ENCODE results near the gene HDGF. TPM values are rescaled to one million over a fixed set of nuclear protein-coding genes. Genes with fewer than 3 reads are reported as not detected.
A peak's percentile ranks its signal among the peaks of the same experiment; 100 is the strongest.

The HDGF gene
- total and polyA plus RNA-seq, 2 experiments from 2014 or later = 106 to 251 TPM

DNA sequence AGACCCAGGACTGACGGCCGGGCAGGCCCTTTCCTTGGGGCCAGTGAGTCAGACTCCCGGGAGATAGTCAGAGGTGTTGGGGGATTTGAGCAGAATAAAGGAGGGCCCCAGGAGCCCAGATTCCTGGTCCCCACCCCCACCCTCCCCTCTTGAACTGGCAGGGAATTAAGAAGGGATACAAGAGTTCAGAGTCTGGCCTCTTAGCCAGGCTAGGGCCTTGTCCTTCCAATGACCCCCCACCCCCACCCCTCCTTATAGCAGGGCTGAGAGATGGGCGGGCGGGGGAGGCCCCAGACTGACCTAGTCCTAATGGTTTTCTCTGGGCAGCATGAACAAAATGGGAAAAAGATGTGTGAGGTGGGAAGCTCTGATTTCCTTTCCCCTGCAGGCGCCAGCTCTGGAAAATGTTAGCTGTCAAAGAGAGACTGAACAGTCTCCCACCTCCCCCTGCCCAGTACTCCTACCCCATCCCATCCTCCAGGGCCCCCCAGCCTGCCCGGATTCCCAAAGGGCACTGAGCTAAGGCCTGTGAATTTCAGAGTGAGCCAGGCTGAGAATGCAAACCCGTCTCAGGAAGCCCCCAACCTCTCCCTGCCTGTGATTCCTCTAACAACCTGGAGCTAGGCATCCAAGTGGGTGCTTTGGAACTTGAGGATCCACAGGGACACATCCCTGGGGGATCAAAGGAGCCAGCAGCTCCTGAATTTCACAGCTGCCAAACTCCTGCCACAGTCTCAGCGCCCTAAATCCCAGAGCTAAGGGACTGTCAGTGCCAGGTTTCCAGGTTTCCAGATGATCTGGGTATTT, 40.3 kb downstream of the HDGF start:
- Mint-ChIP-seq H3K27ac (no peak overlapping the region), H3K9me3 (no peaks in the 10 kb centered on the region), H3K36me3 (ENCODE audit: low read depth) (0 out of 3 replicates have a peak, but pooled peaks cover 2% of the 10 kb centered on the region), H3K27me3 (ENCODE audit: insufficient read depth, low read depth, poor library complexity) (peaks cover 9% of the 10 kb centered on the region), H3K4me1 (peaks cover 57% of the 10 kb centered on the region), H3K4me3 (no peak overlapping the region; the same call in 2 of the 3 replicates)
- Histone ChIP-seq H3K27me3 (ENCODE audit: insufficient read depth) (0 out of 2 replicates have a peak, but pooled peaks cover 3% of the 10 kb centered on the region), H4K20me1 (replicated peaks; ENCODE audit: insufficient read depth) (no peaks in the 10 kb centered on the region), H3K9me2 (ENCODE audit: insufficient read depth) (no peaks in the 10 kb centered on the region), H3K27ac (ENCODE audit: low read depth) (no peak overlapping the region), H2AFZ (no peak overlapping the region), H3K79me2 (replicated peaks; ENCODE audit: insufficient read depth) (no peaks in the 10 kb centered on the region), H3K4me3 (no peak overlapping the region), H3K4me2 (peak overlapping the region; percentile 92), H3F3A (replicated peaks; ENCODE audit: low read depth) (peaks cover 28% of the 10 kb centered on the region), H3K36me3 (ENCODE audit: insufficient read depth) (no peaks in the 10 kb centered on the region), H3K4me1 (ENCODE audit: insufficient read depth) (peaks cover 58% of the 10 kb centered on the region)
- no peak for DNase-seq (ENCODE audit: low spot score)
- peak; percentile 5 for ATAC-seq
- TF ChIP-seq NANOG (IDR thresholded peaks at IDR 0.05; ENCODE audit: borderline replicate concordance) (no peak), POLR2AphosphoS5 (IDR thresholded peaks at IDR 0.05; ENCODE audit: low read depth) (no peak), EZH2 (IDR thresholded peaks at IDR 0.05; ENCODE audit: low read depth, unreplicated experiment) (no peak), EZH2phosphoT487 (IDR thresholded peaks at IDR 0.05; ENCODE audit: unreplicated experiment) (no peak), ZNF114 (CRISPR knock-in tag; IDR thresholded peaks at IDR 0.05) (no peak), ZNF331 (CRISPR knock-in tag; IDR thresholded peaks at IDR 0.05; ENCODE audit: low read depth) (no peak), ZNF462 (CRISPR knock-in tag; IDR thresholded peaks at IDR 0.05) (no peak), REST (IDR thresholded peaks at IDR 0.05; ENCODE audit: unreplicated experiment) (no peak), CREB1 (CRISPR knock-in tag; IDR thresholded peaks at IDR 0.05; ENCODE audit: low read depth) (no peak), JUNB (IDR thresholded peaks at IDR 0.05; ENCODE audit: unreplicated experiment) (no peak), ETS1 (IDR thresholded peaks at IDR 0.05) (no peak), CTCF (conservative IDR thresholded peaks at IDR 0.05; ENCODE audit: low read depth in 2 of 2) (no peak), STAT1 (IDR thresholded peaks at IDR 0.05; ENCODE audit: unreplicated experiment) (no peak)

Measured in GM23338 (cell line).